Caco-2 (cell line): Measurements from ENCODE around the gene KDM4B. TPM values are rescaled to one million over a fixed set of nuclear protein-coding genes. Genes with fewer than 3 reads are reported as not detected.

Experiments
- BruUV-seq: library from RNA; stranded (reverse); fragments of 400-500 nt; replicated peaks from 2 replicates; lab custom pipeline; 2021; lab: Mats Ljungman, UMichigan
- CTCF ChIA-PET: fragments of 300-600 bp; sonication (Branson Sonifier 250); formaldehyde crosslinking; loops from one replicate; lab custom pipeline; 2022; ENCODE audit warnings: antibody characterized with exemption; lab: Charles Lee
- POLR2A ChIA-PET: fragments of 300-600 bp; sonication (Branson Sonifier 250); formaldehyde crosslinking; loops from one replicate; lab custom pipeline; 2022; ENCODE audit warnings: antibody characterized with exemption; lab: Charles Lee
- DNase-seq, 2 experiments: peaks; one replicate each; pipeline versions ENCODE4 v3.0.0 to v3.0.0-alpha.2; 2020 to 2022
- H3K27me3 ChIP-seq: replicated peaks from 2 replicates; pipeline ENCODE4 v1.6.0; 2011; ENCODE audit warnings: low read length; ENCODE audit not compliant: control insufficient read depth, insufficient read depth
- H3K36me3 ChIP-seq: 2 replicates; pipeline ENCODE4 v1.5.1; 2011; ENCODE audit warnings: low read length; ENCODE audit not compliant: control insufficient read depth, insufficient read depth
- H3K4me1 ChIP-seq: fragments of 250-450 bp; sonication (Bioruptor Pico); 2 replicates; pipeline ENCODE4 v1.5.1; 2020; ENCODE audit warnings: mild to moderate bottlenecking
- H3K4me3 ChIP-seq: 2 replicates; pipeline ENCODE4 v1.5.1; 2011; ENCODE audit warnings: low read depth, mild to moderate bottlenecking, control low read depth, low read length
- H3K9me3 ChIP-seq: fragments of 250-450 bp; sonication (Bioruptor Pico); 2 replicates; pipeline ENCODE4 v1.5.1; 2020; ENCODE audit warnings: mild to moderate bottlenecking, moderate library complexity
- H3K27ac Mint-ChIP-seq: one replicate; pipeline ENCODE4 v1.8.0; 2022; ENCODE audit warnings: mixed read lengths; ENCODE audit not compliant: unreplicated experiment
- H3K27me3 Mint-ChIP-seq: one replicate; pipeline ENCODE4 v1.8.0; 2022; ENCODE audit warnings: mixed read lengths; ENCODE audit not compliant: insufficient read depth, unreplicated experiment
- H3K36me3 Mint-ChIP-seq: one replicate; pipeline ENCODE4 v1.8.0; 2022; ENCODE audit warnings: mild to moderate bottlenecking, mixed read lengths; ENCODE audit not compliant: insufficient read depth, unreplicated experiment
- H3K4me1 Mint-ChIP-seq: one replicate; pipeline ENCODE4 v1.8.0; 2022; ENCODE audit warnings: low read depth, mixed read lengths; ENCODE audit not compliant: unreplicated experiment
- H3K4me3 Mint-ChIP-seq: one replicate; pipeline ENCODE4 v1.8.0; 2022; ENCODE audit warnings: mild to moderate bottlenecking, moderate library complexity, mixed read lengths; ENCODE audit not compliant: unreplicated experiment
- H3K9me3 Mint-ChIP-seq: one replicate; pipeline ENCODE4 v1.8.0; 2022; ENCODE audit warnings: mixed read lengths; ENCODE audit not compliant: unreplicated experiment
- CTCF ChIP-seq, 2 experiments: fragments of 200-600 bp in 1 of 2; IDR thresholded peaks; 1 replicate in 1 of 2; 2 replicates in 1 of 2; pipeline versions ENCODE4 v1.5.1 to v1.8.0; 2011 to 2022; ENCODE audit warnings: antibody characterized with exemption in 1 of 2, control low read depth in 1 of 2, inconsistent platforms in 1 of 2, low read depth in 1 of 2, low read length in 1 of 2, mild to moderate bottlenecking in 1 of 2, moderate library complexity in 1 of 2; ENCODE audit not compliant: insufficient read depth in 1 of 2, severe bottlenecking in 1 of 2, unreplicated experiment in 1 of 2
- intact Hi-C: fragments of 100-400 bp; cut with micrococcal nuclease; formaldehyde crosslinking; loops from one replicate; pipeline ENCODE4 v1.10.0; 2022; ENCODE audit not compliant: unreplicated experiment
- total RNA-seq: library from RNA; stranded (reverse); gene quantifications from 2 replicates; pipeline ENCODE4 v1.2.3, GENCODE V29; 2022

The KDM4B gene
- total RNA-seq, 1 experiment from 2014 or later: 27.4 TPM

GRCh38 chr19:5143471-5144411, 174.8 kb downstream of the KDM4B start:
- no peaks in the 10 kb centered on the region for H3K9me3 Mint-ChIP-seq
- Histone ChIP-seq H3K27me3 (no peaks in the 10 kb centered on the region), H3K4me1 (no peaks in the 10 kb centered on the region), H3K4me3 (no peak overlapping the region), H3K36me3 (no peaks in the 10 kb centered on the region), H3K9me3 (no peaks in the 10 kb centered on the region)
- no TSS peak for BruUV-seq
- TF ChIP-seq CTCF (IDR thresholded peaks at IDR 0.05; ENCODE audit: insufficient read depth in 1 of 2, low read depth in 1 of 2, low read length in 1 of 2, severe bottlenecking in 1 of 2, unreplicated experiment in 1 of 2): no peak
- no peaks in the 10 kb centered on the region for H3K27me3 Mint-ChIP-seq
- no peak overlapping the region for H3K4me3 Mint-ChIP-seq
- no peak for DNase-seq
- H3K36me3 Mint-ChIP-seq: peaks cover 9% of the 10 kb centered on the region
- ChIA-PET POLR2A (no interaction called here), CTCF (no interaction called here)
- no peak overlapping the region for H3K27ac Mint-ChIP-seq
- no peaks in the 10 kb centered on the region for H3K4me1 Mint-ChIP-seq
- intact Hi-C loops: loop anchor here (1.0 kb wide), 1 partner anchor 11 kb away; no protein-coding TSS in a partner anchor

DNA sequence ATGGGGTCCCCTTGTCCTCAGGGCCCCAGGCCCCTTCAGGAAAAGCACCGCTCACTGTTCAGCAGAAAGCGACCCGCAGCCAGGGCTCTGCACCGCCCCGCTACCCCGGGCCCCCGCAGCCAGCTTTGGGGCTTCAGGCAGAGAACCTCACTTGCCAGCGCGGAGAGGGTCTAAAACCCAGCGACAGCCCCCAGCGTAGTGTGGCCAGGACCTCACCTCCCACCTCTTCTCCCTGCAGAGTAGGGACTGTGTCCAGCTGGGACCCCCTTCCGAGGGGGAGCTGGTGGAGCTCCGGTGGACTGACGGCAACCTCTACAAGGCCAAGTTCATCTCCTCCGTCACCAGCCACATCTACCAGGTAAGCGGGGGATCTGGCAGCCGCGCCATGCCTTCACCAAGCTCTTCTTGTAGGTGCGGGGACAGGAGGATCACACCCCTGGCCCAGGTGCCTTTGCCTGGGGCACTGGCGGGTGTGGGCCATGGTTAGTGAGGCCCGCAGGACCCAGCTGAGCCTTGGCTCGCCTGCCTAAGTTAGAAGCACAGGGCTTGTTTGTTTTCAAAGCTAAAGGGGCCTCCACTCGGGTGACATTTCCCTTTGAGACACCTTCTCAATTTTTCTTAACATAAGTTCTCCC, 175.7 kb downstream of the KDM4B start:
- no TSS peak for BruUV-seq
- Histone ChIP-seq H3K27me3 (no peaks in the 10 kb centered on the region), H3K36me3 (no peaks in the 10 kb centered on the region), H3K4me1 (no peaks in the 10 kb centered on the region), H3K4me3 (no peak overlapping the region), H3K9me3 (no peaks in the 10 kb centered on the region)
- no peaks in the 10 kb centered on the region for H3K4me1 Mint-ChIP-seq
- POLR2A ChIA-PET: no interaction called here
- H3K36me3 Mint-ChIP-seq: peaks cover 13% of the 10 kb centered on the region
- no peaks in the 10 kb centered on the region for H3K9me3 Mint-ChIP-seq
- intact Hi-C loops: no loop called here
- no peak for TF ChIP-seq CTCF (IDR thresholded peaks at IDR 0.05; ENCODE audit: insufficient read depth in 1 of 2, low read depth in 1 of 2, low read length in 1 of 2, severe bottlenecking in 1 of 2, unreplicated experiment in 1 of 2)
- CTCF ChIA-PET: interaction anchor here (0.6 kb wide), 1 partner anchor 184 kb away, joined by 3 read pairs; no protein-coding TSS in a partner anchor
- H3K27ac Mint-ChIP-seq: no peak overlapping the region
- no peak for DNase-seq
- no peak overlapping the region for H3K4me3 Mint-ChIP-seq
- no peaks in the 10 kb centered on the region for H3K27me3 Mint-ChIP-seq
